Transverse colon (tissue), 4 donors: ENCODE measurements around the gene MCTP2.

ENCODE experiments used
- CTCF ChIP-seq, 5 experiments: fragments of 200-600 bp in 3 of 5; fragments of 450-650 bp in 2 of 5; sonication (generic) in 3 of 5; IDR thresholded peaks; 1 replicate in 2 of 5; 2 replicates in 3 of 5; pipeline ENCODE4 v1.5.1; 2016 to 2017; ENCODE audit warnings: antibody characterized with exemption in 5 of 5, inconsistent platforms in 3 of 5, mild to moderate bottlenecking in 2 of 5, moderate library complexity in 1 of 5
- EP300 ChIP-seq: sonication (generic); formaldehyde crosslinking; IDR thresholded peaks from one replicate; pipeline ENCODE4 v1.6.1; 2017; ENCODE audit warnings: antibody characterized with exemption, low read depth
- POLR2AphosphoS5 ChIP-seq, 3 donors: sonication (generic); formaldehyde crosslinking; IDR thresholded peaks; one replicate each; pipeline ENCODE4 v1.6.1; 2016; ENCODE audit warnings: antibody characterized with exemption in 3 of 3

GRCh38 chr15:94354655-94355054, 123.3 kb downstream of the MCTP2 start:
- TF ChIP-seq CTCF (IDR thresholded peaks at IDR 0.05), result no peak
- no peak for TF ChIP-seq POLR2AphosphoS5 (IDR thresholded peaks at IDR 0.05)
- no peak for TF ChIP-seq EP300
